Mammary epithelial cell (primary cell): ENCODE data around the gene PREX1.

Source experiments
- EZH2 ChIP-seq: IDR thresholded peaks from 2 replicates; pipeline ENCODE4 v1.6.1; 2012; ENCODE audit warnings: low read length, inconsistent platforms, borderline replicate concordance
- TF ChIP-seq, protein P1 (sequence below), 2 donors: IDR thresholded peaks in 1 of 2; conservative IDR thresholded peaks in 1 of 2; 2 replicates each; pipeline ENCODE4 v1.5.1; 2011 to 2012; ENCODE audit warnings: inconsistent platforms in 2 of 2, low read length in 2 of 2, mild to moderate bottlenecking in 2 of 2, control low read depth in 1 of 2, low read depth in 1 of 2; ENCODE audit not compliant: insufficient read depth in 1 of 2; ENCODE audit errors: extremely low read depth in 1 of 2

DNA sequence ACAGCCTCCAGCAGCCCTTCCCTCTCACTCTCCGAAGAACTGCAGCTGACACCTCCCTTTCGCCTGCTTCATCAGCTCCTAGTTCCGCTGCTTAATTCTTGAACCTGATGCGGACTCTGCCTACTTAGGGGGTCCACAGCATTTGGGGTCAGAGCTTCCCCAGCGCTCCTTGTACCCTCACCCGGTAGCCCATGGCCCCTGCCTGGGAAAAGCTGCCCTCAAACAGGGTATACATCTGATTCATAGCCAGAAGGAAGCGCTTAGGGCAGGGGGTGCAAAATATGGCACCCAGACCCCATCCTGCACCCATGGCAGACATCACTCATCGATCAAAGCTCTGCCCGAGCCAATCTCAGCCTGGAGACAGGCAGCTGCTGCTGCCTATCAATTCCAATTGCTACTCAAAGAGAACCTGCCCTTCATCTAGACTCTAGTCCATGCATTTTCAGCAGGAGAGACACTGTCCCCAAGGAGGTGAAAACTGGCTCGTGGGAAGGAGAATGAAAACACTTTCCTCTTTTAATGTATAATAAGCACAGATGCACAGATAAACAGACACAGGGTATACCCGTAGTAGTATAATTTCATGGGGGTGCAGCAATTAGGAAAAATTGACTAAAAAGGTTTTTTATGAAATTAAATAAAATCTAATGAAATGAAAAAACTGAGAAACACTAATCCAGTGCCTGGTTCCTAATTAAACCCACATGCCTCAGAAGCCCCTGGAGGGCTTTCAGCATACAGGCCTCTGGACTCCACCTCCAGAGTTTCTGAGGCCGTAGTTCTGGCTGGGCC is 194.8 kb downstream of the PREX1 start:
- TF ChIP-seq, protein P1, sequence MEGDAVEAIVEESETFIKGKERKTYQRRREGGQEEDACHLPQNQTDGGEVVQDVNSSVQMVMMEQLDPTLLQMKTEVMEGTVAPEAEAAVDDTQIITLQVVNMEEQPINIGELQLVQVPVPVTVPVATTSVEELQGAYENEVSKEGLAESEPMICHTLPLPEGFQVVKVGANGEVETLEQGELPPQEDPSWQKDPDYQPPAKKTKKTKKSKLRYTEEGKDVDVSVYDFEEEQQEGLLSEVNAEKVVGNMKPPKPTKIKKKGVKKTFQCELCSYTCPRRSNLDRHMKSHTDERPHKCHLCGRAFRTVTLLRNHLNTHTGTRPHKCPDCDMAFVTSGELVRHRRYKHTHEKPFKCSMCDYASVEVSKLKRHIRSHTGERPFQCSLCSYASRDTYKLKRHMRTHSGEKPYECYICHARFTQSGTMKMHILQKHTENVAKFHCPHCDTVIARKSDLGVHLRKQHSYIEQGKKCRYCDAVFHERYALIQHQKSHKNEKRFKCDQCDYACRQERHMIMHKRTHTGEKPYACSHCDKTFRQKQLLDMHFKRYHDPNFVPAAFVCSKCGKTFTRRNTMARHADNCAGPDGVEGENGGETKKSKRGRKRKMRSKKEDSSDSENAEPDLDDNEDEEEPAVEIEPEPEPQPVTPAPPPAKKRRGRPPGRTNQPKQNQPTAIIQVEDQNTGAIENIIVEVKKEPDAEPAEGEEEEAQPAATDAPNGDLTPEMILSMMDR (conservative IDR thresholded peaks at IDR 0.05 in 1 of 2, IDR thresholded peaks at IDR 0.05 in 1 of 2; ENCODE audit: extremely low read depth in 1 of 2, insufficient read depth in 1 of 2, low read depth in 1 of 2, low read length in 2 of 2), result no peak
- TF ChIP-seq EZH2, result no peak
